Caco-2 (cell line): ENCODE data around the gene TAF4B. TPM values are rescaled to one million over a fixed set of nuclear protein-coding genes. Genes with fewer than 3 reads are reported as not detected.
A peak's percentile ranks its signal among the peaks of the same experiment; 100 is the strongest.
"Not testable (repeated sequence)": the region's sequence is repeated elsewhere in the genome, so short reads cannot be mapped to it uniquely, and the experiment has no call there.

Source experiments
- BruUV-seq: library from RNA; stranded (reverse); fragments of 400-500 nt; replicated peaks from 2 replicates; lab custom pipeline; 2021; lab: Mats Ljungman, UMichigan
- CTCF ChIA-PET: fragments of 300-600 bp; sonication (Branson Sonifier 250); formaldehyde crosslinking; loops from one replicate; lab custom pipeline; 2022; ENCODE audit warnings: antibody characterized with exemption; lab: Charles Lee
- POLR2A ChIA-PET: fragments of 300-600 bp; sonication (Branson Sonifier 250); formaldehyde crosslinking; loops from one replicate; lab custom pipeline; 2022; ENCODE audit warnings: antibody characterized with exemption; lab: Charles Lee
- DNase-seq, 2 experiments: peaks; one replicate each; pipeline versions ENCODE4 v3.0.0 to v3.0.0-alpha.2; 2020 to 2022
- H3K27me3 ChIP-seq: replicated peaks from 2 replicates; pipeline ENCODE4 v1.6.0; 2011; ENCODE audit warnings: low read length; ENCODE audit not compliant: control insufficient read depth, insufficient read depth
- H3K36me3 ChIP-seq: 2 replicates; pipeline ENCODE4 v1.5.1; 2011; ENCODE audit warnings: low read length; ENCODE audit not compliant: control insufficient read depth, insufficient read depth
- H3K4me1 ChIP-seq: fragments of 250-450 bp; sonication (Bioruptor Pico); 2 replicates; pipeline ENCODE4 v1.5.1; 2020; ENCODE audit warnings: mild to moderate bottlenecking
- H3K4me3 ChIP-seq: 2 replicates; pipeline ENCODE4 v1.5.1; 2011; ENCODE audit warnings: low read depth, mild to moderate bottlenecking, control low read depth, low read length
- H3K9me3 ChIP-seq: fragments of 250-450 bp; sonication (Bioruptor Pico); 2 replicates; pipeline ENCODE4 v1.5.1; 2020; ENCODE audit warnings: mild to moderate bottlenecking, moderate library complexity
- H3K27ac Mint-ChIP-seq: one replicate; pipeline ENCODE4 v1.8.0; 2022; ENCODE audit warnings: mixed read lengths; ENCODE audit not compliant: unreplicated experiment
- H3K27me3 Mint-ChIP-seq: one replicate; pipeline ENCODE4 v1.8.0; 2022; ENCODE audit warnings: mixed read lengths; ENCODE audit not compliant: insufficient read depth, unreplicated experiment
- H3K36me3 Mint-ChIP-seq: one replicate; pipeline ENCODE4 v1.8.0; 2022; ENCODE audit warnings: mild to moderate bottlenecking, mixed read lengths; ENCODE audit not compliant: insufficient read depth, unreplicated experiment
- H3K4me1 Mint-ChIP-seq: one replicate; pipeline ENCODE4 v1.8.0; 2022; ENCODE audit warnings: low read depth, mixed read lengths; ENCODE audit not compliant: unreplicated experiment
- H3K4me3 Mint-ChIP-seq: one replicate; pipeline ENCODE4 v1.8.0; 2022; ENCODE audit warnings: mild to moderate bottlenecking, moderate library complexity, mixed read lengths; ENCODE audit not compliant: unreplicated experiment
- H3K9me3 Mint-ChIP-seq: one replicate; pipeline ENCODE4 v1.8.0; 2022; ENCODE audit warnings: mixed read lengths; ENCODE audit not compliant: unreplicated experiment
- intact Hi-C: fragments of 100-400 bp; cut with micrococcal nuclease; formaldehyde crosslinking; loops from one replicate; pipeline ENCODE4 v1.10.0; 2022; ENCODE audit not compliant: unreplicated experiment
- total RNA-seq: library from RNA; stranded (reverse); gene quantifications from 2 replicates; pipeline ENCODE4 v1.2.3, GENCODE V29; 2022
- TF ChIP-seq, protein P1 (sequence below), 2 experiments: fragments of 200-600 bp in 1 of 2; IDR thresholded peaks; 1 replicate in 1 of 2; 2 replicates in 1 of 2; pipeline versions ENCODE4 v1.5.1 to v1.8.0; 2011 to 2022; ENCODE audit warnings: antibody characterized with exemption in 1 of 2, control low read depth in 1 of 2, inconsistent platforms in 1 of 2, low read depth in 1 of 2, low read length in 1 of 2, mild to moderate bottlenecking in 1 of 2, moderate library complexity in 1 of 2; ENCODE audit not compliant: insufficient read depth in 1 of 2, severe bottlenecking in 1 of 2, unreplicated experiment in 1 of 2

TAF4B gene
- total RNA-seq, 1 experiment from 2014 or later = 2.6 TPM

DNA sequence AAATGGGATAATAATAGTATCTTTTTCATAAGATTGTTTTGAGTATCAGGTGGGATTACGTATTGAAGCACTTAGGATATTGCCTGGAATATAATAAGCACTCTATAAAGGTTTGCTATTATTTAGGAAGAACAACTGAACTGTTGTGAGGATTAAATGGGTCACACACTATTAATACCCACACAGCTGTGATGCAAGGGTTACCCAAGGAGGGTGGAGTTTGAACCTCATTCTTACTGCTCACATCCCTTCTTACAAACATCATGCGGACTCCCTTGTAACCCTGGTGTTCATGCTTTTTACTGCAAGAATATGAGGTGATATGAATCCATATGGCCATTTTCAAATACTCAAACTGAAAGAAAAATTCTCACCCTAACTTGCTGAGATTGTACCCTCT is 208.6 kb downstream of the TAF4B start:
- H3K27me3 ChIP-seq = no peaks in the 10 kb centered on the region
- H3K27me3 Mint-ChIP-seq = no peaks in the 10 kb centered on the region
- CTCF ChIA-PET = no interaction called here
- H3K4me1 ChIP-seq = no peaks in the 10 kb centered on the region
- no peaks in the 10 kb centered on the region for H3K36me3 Mint-ChIP-seq
- TF ChIP-seq, protein P1, sequence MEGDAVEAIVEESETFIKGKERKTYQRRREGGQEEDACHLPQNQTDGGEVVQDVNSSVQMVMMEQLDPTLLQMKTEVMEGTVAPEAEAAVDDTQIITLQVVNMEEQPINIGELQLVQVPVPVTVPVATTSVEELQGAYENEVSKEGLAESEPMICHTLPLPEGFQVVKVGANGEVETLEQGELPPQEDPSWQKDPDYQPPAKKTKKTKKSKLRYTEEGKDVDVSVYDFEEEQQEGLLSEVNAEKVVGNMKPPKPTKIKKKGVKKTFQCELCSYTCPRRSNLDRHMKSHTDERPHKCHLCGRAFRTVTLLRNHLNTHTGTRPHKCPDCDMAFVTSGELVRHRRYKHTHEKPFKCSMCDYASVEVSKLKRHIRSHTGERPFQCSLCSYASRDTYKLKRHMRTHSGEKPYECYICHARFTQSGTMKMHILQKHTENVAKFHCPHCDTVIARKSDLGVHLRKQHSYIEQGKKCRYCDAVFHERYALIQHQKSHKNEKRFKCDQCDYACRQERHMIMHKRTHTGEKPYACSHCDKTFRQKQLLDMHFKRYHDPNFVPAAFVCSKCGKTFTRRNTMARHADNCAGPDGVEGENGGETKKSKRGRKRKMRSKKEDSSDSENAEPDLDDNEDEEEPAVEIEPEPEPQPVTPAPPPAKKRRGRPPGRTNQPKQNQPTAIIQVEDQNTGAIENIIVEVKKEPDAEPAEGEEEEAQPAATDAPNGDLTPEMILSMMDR (IDR thresholded peaks at IDR 0.05; ENCODE audit: insufficient read depth in 1 of 2, low read depth in 1 of 2, low read length in 1 of 2, severe bottlenecking in 1 of 2, unreplicated experiment in 1 of 2) = no peak
- intact Hi-C loops = no loop called here
- H3K9me3 ChIP-seq = no peaks in the 10 kb centered on the region
- H3K36me3 ChIP-seq = no peaks in the 10 kb centered on the region
- POLR2A ChIA-PET = interaction anchor here (0.7 kb wide), 1 partner anchor 21 kb away, joined by 3 read pairs; no protein-coding TSS in a partner anchor
- BruUV-seq = no TSS peak
- no peak overlapping the region for H3K4me3 ChIP-seq
- no peak overlapping the region for H3K27ac Mint-ChIP-seq
- peaks cover 16% of the 10 kb centered on the region for H3K4me1 Mint-ChIP-seq
- H3K9me3 Mint-ChIP-seq = no peaks in the 10 kb centered on the region
- DNase-seq = no peak
- H3K4me3 Mint-ChIP-seq = no peak overlapping the region

DNA sequence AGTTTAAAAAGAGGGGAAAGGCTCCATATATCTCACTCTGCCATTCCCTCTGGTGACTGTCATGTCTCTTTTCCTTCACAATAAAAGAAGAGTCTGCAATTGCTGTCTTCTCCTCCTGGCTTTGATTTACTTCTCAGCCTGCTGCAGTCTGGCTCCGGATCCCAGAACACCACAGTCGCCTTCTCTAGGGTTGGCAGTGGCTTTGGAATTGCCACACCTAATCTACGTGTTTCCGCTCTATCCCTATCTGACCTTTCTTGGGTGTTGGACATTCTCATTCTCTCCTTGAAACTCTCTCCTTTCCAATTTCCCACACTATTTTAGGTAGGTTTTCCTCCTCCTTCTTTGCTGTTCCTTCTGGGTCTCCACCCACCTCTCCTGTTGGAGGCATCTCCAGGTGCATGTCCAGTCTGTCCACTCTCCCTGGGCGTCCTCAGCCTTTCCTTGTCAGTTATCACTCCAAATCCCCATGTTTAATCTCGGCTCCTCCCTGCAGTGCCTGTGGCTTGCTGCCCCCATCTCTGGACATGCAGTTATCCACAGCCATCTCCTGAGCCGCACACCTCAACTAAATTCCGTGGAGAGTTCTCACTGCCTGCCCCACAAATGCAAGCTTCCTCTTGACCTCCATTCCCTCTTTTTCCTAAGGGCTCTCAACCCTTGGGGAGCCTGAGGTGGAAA is 209.3 kb downstream of the TAF4B start:
- BruUV-seq = no TSS peak
- H3K27me3 Mint-ChIP-seq = no peaks in the 10 kb centered on the region
- POLR2A ChIA-PET = no interaction called here
- H3K4me3 ChIP-seq = no peak overlapping the region
- no peaks in the 10 kb centered on the region for H3K27me3 ChIP-seq
- H3K36me3 ChIP-seq = no peaks in the 10 kb centered on the region
- no peak for DNase-seq
- H3K4me3 Mint-ChIP-seq = no peak overlapping the region
- H3K27ac Mint-ChIP-seq = no peak overlapping the region
- no peaks in the 10 kb centered on the region for H3K4me1 ChIP-seq
- no peaks in the 10 kb centered on the region for H3K9me3 Mint-ChIP-seq
- H3K9me3 ChIP-seq = no peaks in the 10 kb centered on the region
- TF ChIP-seq, protein P1 (IDR thresholded peaks at IDR 0.05; ENCODE audit: insufficient read depth in 1 of 2, low read depth in 1 of 2, low read length in 1 of 2, severe bottlenecking in 1 of 2, unreplicated experiment in 1 of 2) = no peak
- no peaks in the 10 kb centered on the region for H3K36me3 Mint-ChIP-seq
- H3K4me1 Mint-ChIP-seq = peaks cover 16% of the 10 kb centered on the region
- intact Hi-C loops = no loop called here
- CTCF ChIA-PET = no interaction called here

DNA sequence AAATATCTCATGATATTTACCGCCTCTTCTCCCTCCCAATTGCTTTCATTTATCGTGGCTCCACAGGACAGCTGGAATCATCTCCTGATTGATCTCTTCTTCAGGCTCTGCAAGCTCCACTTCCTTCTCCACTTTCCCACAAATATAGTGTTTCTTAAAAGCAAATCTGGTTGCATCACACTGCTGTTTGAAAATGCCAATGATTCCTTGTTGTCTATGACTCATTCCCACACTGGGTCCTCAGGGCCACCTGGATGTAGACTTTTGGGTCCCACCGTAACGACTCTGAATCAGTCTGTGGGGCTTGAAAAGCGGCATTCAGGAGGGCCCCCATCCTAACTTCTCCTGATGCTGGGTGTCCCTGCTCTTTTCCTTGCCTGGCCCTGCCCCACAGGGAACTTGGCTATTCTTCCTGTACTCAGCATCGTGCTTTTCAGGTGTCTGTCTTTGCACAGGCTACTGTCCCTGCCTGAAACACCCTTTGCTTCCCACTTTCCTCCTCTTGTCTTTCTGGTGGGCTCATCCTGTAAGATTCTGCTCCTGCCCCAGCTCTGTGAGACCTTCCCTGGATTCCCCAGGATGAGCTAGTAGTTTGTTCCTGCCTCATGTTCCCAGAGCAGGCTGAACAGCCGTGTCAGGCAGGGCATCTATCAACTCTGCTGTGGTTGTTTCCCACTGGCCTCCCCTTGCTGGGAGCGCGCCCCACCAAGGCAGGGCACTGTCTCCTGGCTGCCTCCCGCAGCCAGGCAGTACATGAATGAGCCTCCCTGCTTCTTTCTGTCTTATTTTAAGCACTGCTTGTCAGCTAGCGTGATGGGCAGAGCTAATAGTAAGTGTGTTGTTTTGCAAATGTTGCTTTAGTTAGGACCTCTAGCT is 210.2 kb downstream of the TAF4B start:
- POLR2A ChIA-PET = no interaction called here
- Mint-ChIP-seq H3K4me1 (peaks cover 16% of the 10 kb centered on the region), H3K27ac (peak overlapping the region; percentile 60)

DNA sequence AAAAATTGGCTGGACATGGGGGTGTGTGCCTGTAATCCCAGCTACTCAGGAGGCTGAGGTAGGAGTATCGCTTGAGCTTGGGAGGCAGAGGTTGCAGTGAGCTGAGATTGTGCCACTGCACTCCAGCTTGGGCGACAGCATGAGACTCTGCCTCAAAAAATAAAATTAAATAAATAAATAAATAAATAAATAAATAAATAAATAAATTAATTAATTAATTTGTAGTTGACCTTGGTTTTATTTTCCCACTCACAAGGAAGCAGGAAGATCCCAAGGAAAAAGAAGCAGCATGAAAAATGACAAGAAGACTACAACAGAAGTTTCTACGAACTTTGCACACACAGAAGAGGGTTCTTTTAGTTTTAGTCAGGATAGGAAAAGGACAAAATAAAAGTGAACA is 211.4 kb downstream of the TAF4B start:
- H3K9me3 Mint-ChIP-seq, H3K27me3 Mint-ChIP-seq, H3K27me3 ChIP-seq, H3K27ac Mint-ChIP-seq, H3K4me3 ChIP-seq, POLR2A ChIA-PET, H3K4me1 ChIP-seq, DNase-seq, H3K36me3 Mint-ChIP-seq, CTCF ChIA-PET, intact Hi-C loops, H3K9me3 ChIP-seq, H3K36me3 ChIP-seq, BruUV-seq, H3K4me3 Mint-ChIP-seq: not testable (repeated sequence)
- H3K4me1 Mint-ChIP-seq = peaks cover 16% of the 10 kb centered on the region

More for the DNA sequence above, 210.2 kb downstream of the TAF4B start:
- Mint-ChIP-seq H3K9me3 (no peaks in the 10 kb centered on the region), H3K27me3 (no peaks in the 10 kb centered on the region), H3K4me3 (no peak overlapping the region), H3K36me3 (no peaks in the 10 kb centered on the region)
- no peak for DNase-seq
- Histone ChIP-seq H3K4me3 (no peak overlapping the region), H3K9me3 (no peaks in the 10 kb centered on the region), H3K4me1 (no peaks in the 10 kb centered on the region), H3K36me3 (no peaks in the 10 kb centered on the region), H3K27me3 (no peaks in the 10 kb centered on the region)
- intact Hi-C loops = no loop called here
- no TSS peak for BruUV-seq
- TF ChIP-seq, protein P1 (IDR thresholded peaks at IDR 0.05; ENCODE audit: insufficient read depth in 1 of 2, low read depth in 1 of 2, low read length in 1 of 2, severe bottlenecking in 1 of 2, unreplicated experiment in 1 of 2) = no peak
- CTCF ChIA-PET = no interaction called here
